ENCODE data around the gene SH3BP1. TPM values are rescaled to one million over a fixed set of nuclear protein-coding genes. Genes with fewer than 3 reads are reported as not detected.

Gene SH3BP1
- total and polyA plus RNA-seq, 2 of the 13 experiments (the other 11 are each of a cell fraction or from before 2014, with no cell fraction given): 8.4 to 18.5 TPM

DNA sequence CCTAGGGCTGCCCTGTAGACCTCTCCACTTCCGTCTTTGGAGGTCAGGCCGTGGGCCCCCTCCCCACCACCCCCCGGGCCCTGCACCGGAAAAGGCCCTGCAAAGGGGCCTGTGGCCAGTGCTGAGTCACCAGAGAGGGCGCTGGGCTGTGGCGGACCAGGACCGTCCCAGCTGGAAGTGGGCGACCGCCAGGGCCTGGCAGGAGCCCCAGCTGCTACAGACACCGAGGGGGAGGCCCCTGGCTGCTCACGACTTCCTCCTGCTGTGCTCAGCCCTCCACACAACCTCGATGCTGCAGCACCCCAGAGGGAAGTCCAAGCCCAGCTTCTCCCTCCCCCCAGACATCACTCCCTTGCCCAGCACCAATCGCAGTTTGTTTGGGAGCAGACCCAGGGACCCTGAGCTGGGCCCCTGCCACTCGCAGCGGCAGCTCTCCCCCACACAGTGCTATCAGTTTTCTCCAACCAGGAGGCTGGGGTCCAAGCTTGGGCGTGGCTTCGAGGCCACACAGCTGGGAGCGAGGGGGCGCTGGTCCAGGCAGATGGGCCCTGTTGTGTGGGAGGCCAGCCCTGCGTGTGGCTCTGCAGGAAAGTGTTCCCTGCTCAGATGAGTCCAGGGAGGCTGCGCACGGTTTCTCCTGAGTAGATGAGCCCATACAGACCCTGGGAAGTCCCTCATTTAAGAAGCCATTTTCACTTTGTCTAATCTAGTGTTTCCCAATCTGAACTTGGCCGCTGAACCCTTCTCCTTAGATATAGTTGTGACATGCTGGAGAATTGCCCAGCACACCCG lies 5.6 kb upstream of the SH3BP1 start (continued):
- TF ChIP-seq ZFP36 (IDR thresholded peaks at IDR 0.05; ENCODE audit: borderline replicate concordance, low read depth, low read length, partially characterized antibody) (no peak), ZNF17 (CRISPR knock-in tag; IDR thresholded peaks at IDR 0.05) (no peak), ZNF337 (CRISPR knock-in tag; IDR thresholded peaks at IDR 0.05; ENCODE audit: borderline replicate concordance, low read depth) (0 out of 2 replicates have a peak, but pooled peaks have one; percentile 6), E2F2 (CRISPR knock-in tag; IDR thresholded peaks at IDR 0.05; ENCODE audit: borderline replicate concordance) (no peak), NR2F6 (IDR thresholded peaks at IDR 0.05) (peak; percentile 64), NR2F6 (CRISPR knock-in tag; IDR thresholded peaks at IDR 0.05) (peak; percentile 58), PBX2 (CRISPR knock-in tag; IDR thresholded peaks at IDR 0.05) (no peak), SMAD3 (CRISPR knock-in tag; IDR thresholded peaks at IDR 0.05) (peak; percentile 63; the same call in 1 of the 2 replicates), ZNF850 (CRISPR knock-in tag; conservative IDR thresholded peaks at IDR 0.05) (no peak), NR3C1 (CRISPR knock-in tag; IDR thresholded peaks at IDR 0.05) (no peak), ZNF615 (CRISPR knock-in tag; IDR thresholded peaks at IDR 0.05; ENCODE audit: borderline replicate concordance) (no peak), ZNF362 (CRISPR knock-in tag; IDR thresholded peaks at IDR 0.05; ENCODE audit: borderline replicate concordance) (no peak; the same call in 1 of the 2 replicates), ZNF180 (CRISPR knock-in tag; IDR thresholded peaks at IDR 0.05; ENCODE audit: borderline replicate concordance, low read depth) (no peak), ZNF280B (CRISPR knock-in tag; IDR thresholded peaks at IDR 0.05; ENCODE audit: borderline replicate concordance) (no peak)
- TF ChIP-seq, protein P1, sequence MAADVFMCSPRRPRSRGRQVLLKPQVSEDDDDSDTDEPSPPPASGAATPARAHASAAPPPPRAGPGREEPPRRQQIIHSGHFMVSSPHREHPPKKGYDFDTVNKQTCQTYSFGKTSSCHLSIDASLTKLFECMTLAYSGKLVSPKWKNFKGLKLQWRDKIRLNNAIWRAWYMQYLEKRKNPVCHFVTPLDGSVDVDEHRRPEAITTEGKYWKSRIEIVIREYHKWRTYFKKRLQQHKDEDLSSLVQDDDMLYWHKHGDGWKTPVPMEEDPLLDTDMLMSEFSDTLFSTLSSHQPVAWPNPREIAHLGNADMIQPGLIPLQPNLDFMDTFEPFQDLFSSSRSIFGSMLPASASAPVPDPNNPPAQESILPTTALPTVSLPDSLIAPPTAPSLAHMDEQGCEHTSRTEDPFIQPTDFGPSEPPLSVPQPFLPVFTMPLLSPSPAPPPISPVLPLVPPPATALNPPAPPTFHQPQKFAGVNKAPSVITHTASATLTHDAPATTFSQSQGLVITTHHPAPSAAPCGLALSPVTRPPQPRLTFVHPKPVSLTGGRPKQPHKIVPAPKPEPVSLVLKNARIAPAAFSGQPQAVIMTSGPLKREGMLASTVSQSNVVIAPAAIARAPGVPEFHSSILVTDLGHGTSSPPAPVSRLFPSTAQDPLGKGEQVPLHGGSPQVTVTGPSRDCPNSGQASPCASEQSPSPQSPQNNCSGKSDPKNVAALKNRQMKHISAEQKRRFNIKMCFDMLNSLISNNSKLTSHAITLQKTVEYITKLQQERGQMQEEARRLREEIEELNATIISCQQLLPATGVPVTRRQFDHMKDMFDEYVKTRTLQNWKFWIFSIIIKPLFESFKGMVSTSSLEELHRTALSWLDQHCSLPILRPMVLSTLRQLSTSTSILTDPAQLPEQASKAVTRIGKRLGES (CRISPR knock-in tag; IDR thresholded peaks at IDR 0.05; ENCODE audit: borderline replicate concordance): no peak
- TF ChIP-seq, protein P2, sequence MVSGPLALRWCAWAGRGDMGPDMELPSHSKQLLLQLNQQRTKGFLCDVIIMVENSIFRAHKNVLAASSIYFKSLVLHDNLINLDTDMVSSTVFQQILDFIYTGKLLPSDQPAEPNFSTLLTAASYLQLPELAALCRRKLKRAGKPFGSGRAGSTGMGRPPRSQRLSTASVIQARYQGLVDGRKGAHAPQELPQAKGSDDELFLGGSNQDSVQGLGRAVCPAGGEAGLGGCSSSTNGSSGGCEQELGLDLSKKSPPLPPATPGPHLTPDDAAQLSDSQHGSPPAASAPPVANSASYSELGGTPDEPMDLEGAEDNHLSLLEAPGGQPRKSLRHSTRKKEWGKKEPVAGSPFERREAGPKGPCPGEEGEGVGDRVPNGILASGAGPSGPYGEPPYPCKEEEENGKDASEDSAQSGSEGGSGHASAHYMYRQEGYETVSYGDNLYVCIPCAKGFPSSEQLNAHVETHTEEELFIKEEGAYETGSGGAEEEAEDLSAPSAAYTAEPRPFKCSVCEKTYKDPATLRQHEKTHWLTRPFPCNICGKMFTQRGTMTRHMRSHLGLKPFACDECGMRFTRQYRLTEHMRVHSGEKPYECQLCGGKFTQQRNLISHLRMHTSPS (CRISPR knock-in tag; IDR thresholded peaks at IDR 0.05; ENCODE audit: low read depth): peak; percentile 84; the same call in 1 of the 2 replicates
- TF ChIP-seq, protein P3, sequence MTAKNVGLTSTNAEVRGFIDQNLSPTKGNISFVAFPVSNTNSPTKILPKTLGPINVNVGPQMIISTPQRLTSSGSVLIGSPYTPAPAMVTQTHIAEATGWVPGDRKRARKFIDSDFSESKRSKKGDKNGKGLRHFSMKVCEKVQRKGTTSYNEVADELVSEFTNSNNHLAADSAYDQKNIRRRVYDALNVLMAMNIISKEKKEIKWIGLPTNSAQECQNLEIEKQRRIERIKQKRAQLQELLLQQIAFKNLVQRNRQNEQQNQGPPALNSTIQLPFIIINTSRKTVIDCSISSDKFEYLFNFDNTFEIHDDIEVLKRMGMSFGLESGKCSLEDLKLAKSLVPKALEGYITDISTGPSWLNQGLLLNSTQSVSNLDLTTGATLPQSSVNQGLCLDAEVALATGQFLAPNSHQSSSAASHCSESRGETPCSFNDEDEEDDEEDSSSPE (CRISPR knock-in tag; IDR thresholded peaks at IDR 0.05): no peak

Data from HepG2 (cell line).